IPS DF 6.9 (cell line): ENCODE measurements around the gene EIF4B.

Source experiments
- DNase-seq: peaks from one replicate; pipeline ENCODE4 v3.0.0-alpha.2; 2013; ENCODE audit warnings: low read depth, low spot score
- H3K27ac ChIP-seq: one replicate; pipeline ENCODE4 v1.5.1; 2013; ENCODE audit warnings: low read length, control low read depth
- H3K27me3 ChIP-seq: 2 replicates; pipeline ENCODE4 v1.6.1; 2013; ENCODE audit warnings: mild to moderate bottlenecking, low read length; ENCODE audit not compliant: control insufficient read depth, insufficient read depth
- H3K36me3 ChIP-seq: 2 replicates; pipeline ENCODE4 v1.6.1; 2013; ENCODE audit warnings: low read length; ENCODE audit not compliant: control insufficient read depth, insufficient read depth
- H3K4me1 ChIP-seq: 2 replicates; pipeline ENCODE4 v1.6.1; 2013; ENCODE audit warnings: low read length; ENCODE audit not compliant: control insufficient read depth, insufficient read depth
- H3K4me3 ChIP-seq: 2 replicates; pipeline ENCODE4 v1.5.1; 2013; ENCODE audit warnings: mild to moderate bottlenecking, low read length
- H3K9me3 ChIP-seq: 2 replicates; pipeline ENCODE4 v1.6.1; 2013; ENCODE audit warnings: low read length, inconsistent platforms; ENCODE audit not compliant: control insufficient read depth, insufficient read depth
- WGBS: extraction: QIAGEN DNeasy Blood & Tissue Kit; methylation state at CpG from one replicate; pipeline ENCODE4 v1.1.7; 2013; ENCODE audit warnings: mixed read lengths, missing lambda C conversion rate; ENCODE audit not compliant: insufficient read length, insufficient coverage; 5-methylcytosine and 5-hydroxymethylcytosine counted together

The EIF4B gene

GRCh38 chr12:53045696-53046045, 39.4 kb downstream of the EIF4B start:
- H3K27ac ChIP-seq: no peak overlapping the region
- DNase-seq: no peak
- H3K4me1 ChIP-seq: peaks cover 24% of the 10 kb centered on the region
- no peaks in the 10 kb centered on the region for H3K36me3 ChIP-seq
- H3K27me3 ChIP-seq: peaks cover 2% of the 10 kb centered on the region; the same call in 1 of the 2 replicates
- H3K9me3 ChIP-seq: no peaks in the 10 kb centered on the region
- no CpG with 5 or more reads among the region's 5 CpGs for WGBS
- H3K4me3 ChIP-seq: no peak overlapping the region

GRCh38 chr12:53046655-53047220, 40.5 kb downstream of the EIF4B start:
- peak overlapping the region; percentile 68; the same call in 1 of the 2 replicates for H3K4me3 ChIP-seq
- no peak overlapping the region for H3K27ac ChIP-seq
- H3K36me3 ChIP-seq: no peaks in the 10 kb centered on the region
- H3K9me3 ChIP-seq: no peaks in the 10 kb centered on the region
- peaks cover 2% of the 10 kb centered on the region; the same call in 1 of the 2 replicates for H3K27me3 ChIP-seq
- H3K4me1 ChIP-seq: peaks cover 28% of the 10 kb centered on the region
- DNase-seq: no peak
- WGBS: no CpG with 5 or more reads among the region's 44 CpGs

GRCh38 chr12:53047221-53048032, 41.2 kb downstream of the EIF4B start:
- H3K4me1 ChIP-seq: peaks cover 28% of the 10 kb centered on the region
- DNase-seq: no peak

GRCh38 chr12:53048033-53048779, 42.0 kb downstream of the EIF4B start:
- Histone ChIP-seq H3K9me3 (no peaks in the 10 kb centered on the region), H3K27me3 (peaks cover 2% of the 10 kb centered on the region; the same call in 1 of the 2 replicates), H3K4me3 (no peak overlapping the region), H3K4me1 (peaks cover 29% of the 10 kb centered on the region), H3K36me3 (no peaks in the 10 kb centered on the region), H3K27ac (no peak overlapping the region)
- no peak for DNase-seq
- WGBS: no CpG with 5 or more reads among the region's 10 CpGs

More at GRCh38 chr12:53047221-53048032, 41.2 kb downstream of the EIF4B start:
- H3K36me3 ChIP-seq: no peaks in the 10 kb centered on the region
- peak overlapping the region; percentile 68; the same call in 1 of the 2 replicates for H3K4me3 ChIP-seq
- no CpG with 5 or more reads among the region's 94 CpGs for WGBS
- no peaks in the 10 kb centered on the region for H3K9me3 ChIP-seq
- H3K27ac ChIP-seq: no peak overlapping the region
- peaks cover 2% of the 10 kb centered on the region; the same call in 1 of the 2 replicates for H3K27me3 ChIP-seq

- Histone ChIP-seq H3K4me3 (no peak overlapping the region), H3K36me3 (no peaks in the 10 kb centered on the region), H3K9me3 (no peaks in the 10 kb centered on the region), H3K27me3 (peaks cover 2% of the 10 kb centered on the region; the same call in 1 of the 2 replicates), H3K4me1 (peaks cover 31% of the 10 kb centered on the region), H3K27ac (no peak overlapping the region)
- no peak for DNase-seq
- WGBS: no CpG with 5 or more reads among the region's 6 CpGs
These were observed 42.6 kb downstream of the EIF4B start for GRCh38 chr12:53048780-53049401.

GRCh38 chr12:53049571-53050318, 43.5 kb downstream of the EIF4B start, which contains the start of gene TNS2:
TSS of gene TNS2 (plus strand) at chr12:53050065. CDS start at chr12:53050186, 121 bp downstream.
- no peak within 1 kb of the TSS for H3K27ac ChIP-seq

GRCh38 chr12:53050426-53051057, 44.3 kb downstream of the EIF4B start:
- Histone ChIP-seq H3K27ac (no peak overlapping the region), H3K27me3 (no peaks in the 10 kb centered on the region; the same call in 1 of the 2 replicates), H3K9me3 (no peaks in the 10 kb centered on the region), H3K4me1 (peaks cover 31% of the 10 kb centered on the region), H3K36me3 (no peaks in the 10 kb centered on the region), H3K4me3 (no peak overlapping the region)
- no peak for DNase-seq
- no CpG with 5 or more reads among the region's 2 CpGs for WGBS

More at GRCh38 chr12:53049571-53050318, 43.5 kb downstream of the EIF4B start, which contains the start of gene TNS2:
- no CpG with 5 or more reads among the region's 20 CpGs for WGBS
- DNase-seq: no peak
- peaks cover 2% of the 10 kb centered on the region; the same call in 1 of the 2 replicates for H3K27me3 ChIP-seq
- no peaks in the 10 kb centered on the region for H3K36me3 ChIP-seq
- H3K4me1 ChIP-seq: peaks cover 31% of the 10 kb centered on the region
- H3K4me3 ChIP-seq: no peak within 1 kb of the TSS
- H3K9me3 ChIP-seq: no peaks in the 10 kb centered on the region

- Histone ChIP-seq H3K9me3 (no peaks in the 10 kb centered on the region), H3K27me3 (no peaks in the 10 kb centered on the region), H3K36me3 (no peaks in the 10 kb centered on the region), H3K27ac (no peak overlapping the region), H3K4me3 (no peak overlapping the region), H3K4me1 (peaks cover 29% of the 10 kb centered on the region)
- no peak for DNase-seq
- WGBS: no CpG with 5 or more reads among the region's 11 CpGs
These were observed 45.0 kb downstream of the EIF4B start for GRCh38 chr12:53051058-53051880.
